ENCODE data around the gene RAET1L.

DNA sequence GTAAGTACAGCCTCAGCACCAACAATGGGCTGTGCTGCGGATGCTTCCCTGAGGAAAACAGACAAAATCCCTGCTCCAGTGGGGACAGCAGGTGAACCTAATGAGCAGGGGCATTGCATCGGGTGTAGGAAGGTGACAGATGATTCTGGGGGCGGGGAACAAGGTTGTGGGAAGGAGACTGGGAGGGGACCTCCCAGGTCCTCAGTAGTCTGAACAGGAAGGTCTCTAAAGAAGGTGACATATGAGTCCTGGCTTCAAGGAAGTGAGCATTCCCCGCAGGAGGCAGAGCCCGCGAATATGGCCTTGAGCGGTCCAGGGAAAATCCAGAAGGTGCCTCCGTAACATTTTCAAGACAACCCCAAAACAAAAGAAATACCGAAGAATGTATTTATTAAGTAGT lies 42.2 kb downstream of the RAET1L start:
- TF ChIP-seq, protein P1, sequence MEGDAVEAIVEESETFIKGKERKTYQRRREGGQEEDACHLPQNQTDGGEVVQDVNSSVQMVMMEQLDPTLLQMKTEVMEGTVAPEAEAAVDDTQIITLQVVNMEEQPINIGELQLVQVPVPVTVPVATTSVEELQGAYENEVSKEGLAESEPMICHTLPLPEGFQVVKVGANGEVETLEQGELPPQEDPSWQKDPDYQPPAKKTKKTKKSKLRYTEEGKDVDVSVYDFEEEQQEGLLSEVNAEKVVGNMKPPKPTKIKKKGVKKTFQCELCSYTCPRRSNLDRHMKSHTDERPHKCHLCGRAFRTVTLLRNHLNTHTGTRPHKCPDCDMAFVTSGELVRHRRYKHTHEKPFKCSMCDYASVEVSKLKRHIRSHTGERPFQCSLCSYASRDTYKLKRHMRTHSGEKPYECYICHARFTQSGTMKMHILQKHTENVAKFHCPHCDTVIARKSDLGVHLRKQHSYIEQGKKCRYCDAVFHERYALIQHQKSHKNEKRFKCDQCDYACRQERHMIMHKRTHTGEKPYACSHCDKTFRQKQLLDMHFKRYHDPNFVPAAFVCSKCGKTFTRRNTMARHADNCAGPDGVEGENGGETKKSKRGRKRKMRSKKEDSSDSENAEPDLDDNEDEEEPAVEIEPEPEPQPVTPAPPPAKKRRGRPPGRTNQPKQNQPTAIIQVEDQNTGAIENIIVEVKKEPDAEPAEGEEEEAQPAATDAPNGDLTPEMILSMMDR (IDR thresholded peaks at IDR 0.05), result no peak
- TF ChIP-seq EP300 (IDR thresholded peaks at IDR 0.05) (no peak), POLR2A (IDR thresholded peaks at IDR 0.05; ENCODE audit: low read depth) (no peak)
